Breast epithelium (tissue), 3 donors: Measurements from ENCODE around the gene UMODL1.

Experiments used
- POLR2A ChIP-seq: fragments of 450-650 bp; IDR thresholded peaks from one replicate; pipeline ENCODE4 v1.6.1; 2016; ENCODE audit warnings: antibody characterized with exemption, mild to moderate bottlenecking, moderate library complexity
- POLR2AphosphoS5 ChIP-seq, 3 donors: sonication (generic); formaldehyde crosslinking; IDR thresholded peaks; one replicate each; pipeline ENCODE4 v1.6.1; 2017; ENCODE audit warnings: antibody characterized with exemption in 3 of 3
- TF ChIP-seq, protein P1 (sequence below), 3 donors: fragments of 450-650 bp; IDR thresholded peaks; one replicate each; pipeline ENCODE4 v1.5.1; 2016 to 2017; ENCODE audit warnings: antibody characterized with exemption in 3 of 3, mild to moderate bottlenecking in 3 of 3, moderate library complexity in 3 of 3

DNA sequence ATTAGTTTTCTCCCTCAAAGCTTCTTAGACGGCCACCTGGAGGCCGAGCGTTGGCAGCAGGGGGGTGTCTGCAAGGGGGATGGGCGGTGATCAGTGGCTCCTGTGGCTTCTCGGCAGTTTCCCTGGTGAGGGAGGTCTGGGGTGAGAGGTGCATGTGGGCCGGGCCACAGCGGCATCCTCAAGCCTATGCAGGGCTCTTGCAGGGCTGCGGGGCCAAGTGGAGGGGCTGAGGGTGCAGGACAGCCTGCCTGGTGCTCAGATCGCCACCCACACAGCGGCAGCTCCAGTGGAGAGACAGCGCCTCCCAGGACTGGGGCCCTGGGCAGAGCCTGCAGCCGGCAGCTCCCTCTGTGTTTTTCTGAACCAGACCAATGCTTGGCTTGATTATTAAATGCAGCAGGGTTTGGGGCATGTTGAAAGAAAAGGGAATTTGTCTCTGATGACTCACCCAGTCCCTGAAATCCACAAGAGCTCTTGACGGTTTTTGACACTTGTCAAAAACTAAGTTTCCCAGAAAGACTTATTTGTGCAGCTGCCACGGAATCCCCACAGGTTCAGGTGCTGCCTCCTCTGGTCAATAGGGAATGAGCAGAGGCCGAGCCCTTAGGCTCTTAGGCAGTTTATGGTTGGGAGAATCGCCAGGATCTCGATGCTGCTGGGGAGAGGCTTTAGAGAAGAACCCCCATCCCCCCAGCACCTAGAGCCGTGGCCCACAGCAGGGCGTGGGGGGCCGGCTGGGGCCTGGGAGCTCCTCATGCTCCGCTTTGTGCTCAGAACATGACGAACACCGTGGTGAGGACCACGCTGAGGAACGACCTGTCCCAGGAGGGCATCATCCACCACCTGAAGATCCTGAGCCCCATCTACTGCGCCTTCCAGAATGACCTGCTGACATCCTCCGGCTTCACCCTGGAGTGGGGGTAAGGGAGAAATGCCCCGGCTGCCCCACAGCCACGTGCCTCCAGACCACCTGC, 54.7 kb downstream of the UMODL1 start:
- TF ChIP-seq POLR2AphosphoS5 (IDR thresholded peaks at IDR 0.05) (no peak), POLR2A (no peak)
- TF ChIP-seq, protein P1, sequence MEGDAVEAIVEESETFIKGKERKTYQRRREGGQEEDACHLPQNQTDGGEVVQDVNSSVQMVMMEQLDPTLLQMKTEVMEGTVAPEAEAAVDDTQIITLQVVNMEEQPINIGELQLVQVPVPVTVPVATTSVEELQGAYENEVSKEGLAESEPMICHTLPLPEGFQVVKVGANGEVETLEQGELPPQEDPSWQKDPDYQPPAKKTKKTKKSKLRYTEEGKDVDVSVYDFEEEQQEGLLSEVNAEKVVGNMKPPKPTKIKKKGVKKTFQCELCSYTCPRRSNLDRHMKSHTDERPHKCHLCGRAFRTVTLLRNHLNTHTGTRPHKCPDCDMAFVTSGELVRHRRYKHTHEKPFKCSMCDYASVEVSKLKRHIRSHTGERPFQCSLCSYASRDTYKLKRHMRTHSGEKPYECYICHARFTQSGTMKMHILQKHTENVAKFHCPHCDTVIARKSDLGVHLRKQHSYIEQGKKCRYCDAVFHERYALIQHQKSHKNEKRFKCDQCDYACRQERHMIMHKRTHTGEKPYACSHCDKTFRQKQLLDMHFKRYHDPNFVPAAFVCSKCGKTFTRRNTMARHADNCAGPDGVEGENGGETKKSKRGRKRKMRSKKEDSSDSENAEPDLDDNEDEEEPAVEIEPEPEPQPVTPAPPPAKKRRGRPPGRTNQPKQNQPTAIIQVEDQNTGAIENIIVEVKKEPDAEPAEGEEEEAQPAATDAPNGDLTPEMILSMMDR (IDR thresholded peaks at IDR 0.05): no peak
